Natural killer cell treated with Interleukin-12 subunit alpha and Interleukin-12 subunit beta and Interleukin-15 and Interleukin-18, amount 100 ng/mL, for 72 hours (primary cell): ENCODE data around the gene CEP290. TPM values are rescaled to one million over a fixed set of nuclear protein-coding genes. Genes with fewer than 3 reads are reported as not detected.
"Not testable (repeated sequence)": the region's sequence is repeated elsewhere in the genome, so short reads cannot be mapped to it uniquely, and the experiment has no call there.

Experiments used
- ATAC-seq, 2 donors: fragments of 150-1000 bp; cut with Tn5 transposase in 1 of 2; sonication (Bioruptor Pico), chemical (Tn5 transposase) in 1 of 2; 2 replicates each; pipeline ENCODE4 v1.10.0; 2021
- DNase-seq: peaks from one replicate; pipeline ENCODE4 v3.0.0; 2022; ENCODE audit warnings: low spot score
- H3K27ac Mint-ChIP-seq, 2 donors: 1 replicate in 1 of 2; 2 replicates in 1 of 2; pipeline ENCODE4 v1.8.0; 2022; ENCODE audit warnings: mixed read lengths in 2 of 2, mild to moderate bottlenecking in 1 of 2, moderate library complexity in 1 of 2
- H3K27me3 Mint-ChIP-seq, 2 donors: 1 replicate in 1 of 2; 2 replicates in 1 of 2; pipeline ENCODE4 v1.8.0; 2022; ENCODE audit warnings: mixed read lengths in 2 of 2
- H3K36me3 Mint-ChIP-seq: one replicate; pipeline ENCODE4 v1.8.0; 2022; ENCODE audit warnings: mixed read lengths
- H3K4me1 Mint-ChIP-seq, 2 donors: 1 replicate in 1 of 2; 2 replicates in 1 of 2; pipeline ENCODE4 v1.8.0; 2022; ENCODE audit warnings: low read depth in 2 of 2, mixed read lengths in 2 of 2, mild to moderate bottlenecking in 1 of 2
- H3K4me3 Mint-ChIP-seq: one replicate; pipeline ENCODE4 v1.8.0; 2022; ENCODE audit warnings: mixed read lengths
- H3K9me3 Mint-ChIP-seq: 2 replicates; pipeline ENCODE4 v1.8.0; 2022; ENCODE audit warnings: mixed read lengths
- total RNA-seq, 2 donors: library from RNA; stranded (reverse); gene quantifications; one replicate each; pipeline ENCODE4 v1.2.3, GENCODE V29; 2022

CEP290 gene
- total RNA-seq, 2 donors from 2014 or later, result 12.6 to 22.2 TPM

- DNase-seq (no peak), ATAC-seq (no peak)
- no peak overlapping the region for H3K4me3 Mint-ChIP-seq
- peaks cover 6% of the 10 kb centered on the region in 2 donors for H3K4me1 Mint-ChIP-seq
- no peak overlapping the region for H3K27ac Mint-ChIP-seq
- no peaks in the 10 kb centered on the region for H3K27me3 Mint-ChIP-seq
- peaks cover 16% of the 10 kb centered on the region for H3K36me3 Mint-ChIP-seq
- H3K9me3 Mint-ChIP-seq, result no peaks in the 10 kb centered on the region
Observed at GRCh38 chr12:88057994-88058718, 83.7 kb downstream of the CEP290 start.

GRCh38 chr12:88056571-88056970 is 85.3 kb downstream of the CEP290 start:
- Mint-ChIP-seq H3K9me3 (no peaks in the 10 kb centered on the region), H3K36me3 (peaks cover 16% of the 10 kb centered on the region), H3K27ac (no peak overlapping the region), H3K27me3 (no peaks in the 10 kb centered on the region), H3K4me1 (no peaks in the 10 kb centered on the region), H3K4me3 (no peak overlapping the region)
- no peak for ATAC-seq
- DNase-seq, result no peak

- ATAC-seq (peak in 1 of 2 donors; percentile 27), DNase-seq (no peak)
- H3K4me1 Mint-ChIP-seq, result no peaks in the 10 kb centered on the region
Observed at GRCh38 chr12:88052686-88053085, 89.2 kb downstream of the CEP290 start.

GRCh38 chr12:88044035-88044434 is 97.9 kb downstream of the CEP290 start:
- Mint-ChIP-seq H3K4me3 (no peak overlapping the region), H3K27me3 (no peaks in the 10 kb centered on the region), H3K9me3 (no peaks in the 10 kb centered on the region), H3K36me3 (peaks cover 33% of the 10 kb centered on the region), H3K4me1 (peaks cover 0 to 5% of the 10 kb centered on the region in 2 donors), H3K27ac (no peak overlapping the region)
- ATAC-seq, result no peak
- no peak for DNase-seq

More at GRCh38 chr12:88052686-88053085, 89.2 kb downstream of the CEP290 start:
- Mint-ChIP-seq H3K27me3 (no peaks in the 10 kb centered on the region), H3K36me3 (peaks cover 16% of the 10 kb centered on the region), H3K27ac (no peak overlapping the region), H3K9me3 (no peaks in the 10 kb centered on the region), H3K4me3 (no peak overlapping the region)

DNA sequence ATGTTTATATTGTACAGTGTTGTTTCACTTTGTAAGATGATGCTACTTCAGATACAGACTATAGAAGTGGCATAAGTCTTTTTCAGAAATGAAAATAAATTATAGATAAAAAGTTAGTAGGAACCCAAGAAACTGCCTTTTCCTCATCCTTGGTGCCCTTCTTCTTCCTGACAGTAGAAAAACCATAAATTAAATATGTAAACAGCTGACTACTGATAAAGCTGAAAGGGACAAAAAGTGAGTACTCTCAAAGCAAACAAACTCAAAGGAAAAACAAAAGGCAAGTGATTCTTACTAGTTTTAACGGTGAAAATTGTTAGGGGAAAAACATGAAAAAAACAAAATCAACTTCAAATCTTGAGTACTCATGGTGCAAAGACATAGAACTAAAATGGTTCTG is 104.1 kb downstream of the CEP290 start:
- Mint-ChIP-seq H3K36me3 (no peaks in the 10 kb centered on the region), H3K27ac (no peak overlapping the region), H3K27me3 (no peaks in the 10 kb centered on the region), H3K9me3 (no peaks in the 10 kb centered on the region), H3K4me3 (peak overlapping the region; percentile 96), H3K4me1 (peaks cover 20 to 24% of the 10 kb centered on the region in 2 donors)
- ATAC-seq (no peak), DNase-seq (no peak)

- peak overlapping the region; percentile 96 for H3K4me3 Mint-ChIP-seq
- no peaks in the 10 kb centered on the region for H3K27me3 Mint-ChIP-seq
- no peak for ATAC-seq
- H3K36me3 Mint-ChIP-seq, result no peaks in the 10 kb centered on the region
- H3K27ac Mint-ChIP-seq, result peak overlapping the region; percentile 5 to 78
- DNase-seq, result no peak
- H3K9me3 Mint-ChIP-seq, result no peaks in the 10 kb centered on the region
- peaks cover 20 to 24% of the 10 kb centered on the region in 2 donors for H3K4me1 Mint-ChIP-seq
Observed at GRCh38 chr12:88036353-88036965, 105.4 kb downstream of the CEP290 start.

DNA sequence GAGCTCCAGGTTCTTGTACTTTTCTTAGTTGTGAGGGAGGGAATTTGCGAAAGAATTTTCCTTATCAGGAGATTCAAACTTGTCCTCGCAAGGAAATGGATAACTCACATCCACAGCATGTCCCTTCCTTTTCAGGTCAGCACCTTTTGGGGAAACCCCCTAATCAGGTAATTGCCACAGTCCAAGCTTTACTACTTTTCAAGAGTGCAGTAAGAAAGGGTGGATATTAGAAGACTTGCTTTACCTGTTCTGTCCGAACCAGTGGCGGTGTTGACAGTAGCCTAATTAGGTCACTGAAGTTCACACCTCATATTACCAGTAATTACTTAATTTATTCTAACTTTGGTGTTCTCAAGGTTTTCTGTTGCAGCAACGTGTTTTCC is 106.0 kb downstream of the CEP290 start:
- peaks cover 20 to 24% of the 10 kb centered on the region in 2 donors for H3K4me1 Mint-ChIP-seq
- H3K27ac Mint-ChIP-seq, result peak overlapping the region; percentile 78 to 90
- no peaks in the 10 kb centered on the region for H3K36me3 Mint-ChIP-seq
- no peak for DNase-seq
- H3K4me3 Mint-ChIP-seq, result peak overlapping the region; percentile 96
- no peaks in the 10 kb centered on the region for H3K27me3 Mint-ChIP-seq
- no peaks in the 10 kb centered on the region for H3K9me3 Mint-ChIP-seq
- ATAC-seq, result peak in 1 of 2 donors; percentile 1

- Mint-ChIP-seq H3K4me1 (peaks cover 20 to 24% of the 10 kb centered on the region in 2 donors), H3K27ac (peak overlapping the region; percentile 78 to 90), H3K27me3 (no peaks in the 10 kb centered on the region), H3K4me3 (peak overlapping the region; percentile 96), H3K9me3 (no peaks in the 10 kb centered on the region), H3K36me3 (no peaks in the 10 kb centered on the region)
- ATAC-seq (peak; percentile 100), DNase-seq (peak; percentile 89)
Observed at GRCh38 chr12:88035271-88035906, 106.5 kb downstream of the CEP290 start.

DNA sequence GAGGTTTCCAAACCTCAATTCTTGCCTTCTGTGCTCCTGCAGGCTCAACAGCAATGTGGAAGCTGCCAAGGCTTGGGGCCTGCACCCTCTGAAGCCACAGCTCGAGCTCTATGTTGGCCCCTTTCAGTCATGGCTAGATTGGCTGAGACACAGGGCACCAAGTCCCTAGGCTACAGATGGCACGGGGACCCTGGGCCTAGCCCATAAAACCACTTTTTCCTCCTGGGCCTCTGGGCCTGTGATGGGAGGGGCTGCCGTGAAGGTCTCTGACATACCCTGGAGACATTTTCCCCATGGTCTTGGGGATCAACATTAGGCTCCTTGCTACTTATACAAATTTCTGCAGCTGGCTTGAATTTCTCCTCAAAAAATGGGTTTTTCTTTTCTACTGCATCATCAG is 110.7 kb downstream of the CEP290 start:
- DNase-seq, H3K9me3 Mint-ChIP-seq, H3K27me3 Mint-ChIP-seq, H3K36me3 Mint-ChIP-seq, H3K4me1 Mint-ChIP-seq, ATAC-seq, H3K4me3 Mint-ChIP-seq, H3K27ac Mint-ChIP-seq: not testable (repeated sequence)

DNA sequence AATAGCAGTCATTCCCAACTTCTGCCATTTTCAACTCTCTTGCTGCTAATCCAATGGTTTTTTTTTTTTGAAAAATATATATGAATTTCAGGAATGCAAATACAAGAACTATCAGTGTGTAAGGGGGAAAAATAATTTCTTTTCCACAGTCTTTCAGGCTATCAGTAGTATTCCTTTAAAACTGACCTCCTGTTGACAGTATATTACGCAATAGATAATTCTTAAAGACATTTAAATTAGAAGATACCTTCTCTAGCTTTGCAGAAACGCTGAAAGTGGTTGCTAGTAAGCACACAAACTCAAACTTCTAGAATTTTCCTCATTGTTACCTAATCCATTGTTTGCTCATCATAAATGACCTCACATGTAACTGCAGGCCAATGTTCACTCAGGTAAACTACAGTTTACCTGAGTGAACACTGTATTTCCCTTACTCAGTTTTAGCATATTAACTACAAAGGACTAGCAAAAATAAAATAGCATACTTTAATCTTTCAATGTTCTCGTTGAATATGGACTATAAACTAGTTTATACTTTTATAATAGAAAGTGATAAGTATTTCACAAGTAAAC is 112.7 kb downstream of the CEP290 start, which contains the start of gene C12orf50:
Gene C12orf50 (minus strand): TSS at position 309 of the 573 bp plus-strand sequence. CDS start 2,439 bp downstream, outside the sequence.
- no peaks in the 10 kb centered on the region for H3K9me3 Mint-ChIP-seq
- ATAC-seq (no peak), DNase-seq (no peak)
- no peaks in the 10 kb centered on the region for H3K36me3 Mint-ChIP-seq
- H3K27me3 Mint-ChIP-seq, result peaks cover 11 to 13% of the 10 kb centered on the region in 2 donors
- no peak within 1 kb of the TSS for H3K4me3 Mint-ChIP-seq
- H3K4me1 Mint-ChIP-seq, result no peaks in the 10 kb centered on the region
- H3K27ac Mint-ChIP-seq, result no peak within 1 kb of the TSS

GRCh38 chr12:88026196-88026595 is 115.7 kb downstream of the CEP290 start:
- DNase-seq (no peak), ATAC-seq (no peak)
- Mint-ChIP-seq H3K27me3 (peaks cover 11 to 23% of the 10 kb centered on the region in 2 donors), H3K9me3 (peaks cover 4% of the 10 kb centered on the region), H3K4me3 (no peak overlapping the region), H3K4me1 (no peaks in the 10 kb centered on the region), H3K36me3 (no peaks in the 10 kb centered on the region), H3K27ac (no peak overlapping the region)

DNA sequence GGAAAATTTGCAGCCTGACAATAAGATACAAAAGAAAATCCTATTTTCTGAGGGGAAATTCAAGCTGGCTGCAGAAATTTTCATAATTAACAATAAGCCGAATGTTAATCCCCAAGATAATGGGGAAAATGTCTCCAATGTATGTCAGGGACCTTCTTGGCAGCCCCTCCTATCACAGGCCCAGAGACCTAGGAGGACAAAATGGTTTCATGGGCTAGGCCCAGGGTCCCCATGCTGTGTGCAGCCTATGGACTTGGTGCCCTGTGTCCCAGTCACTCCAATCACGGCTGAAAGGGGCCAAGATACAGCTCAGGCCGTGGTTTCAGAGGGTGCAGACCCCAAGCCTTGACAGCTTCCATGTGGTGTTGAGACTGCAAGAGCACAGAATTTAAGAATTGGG is 123.9 kb downstream of the CEP290 start:
- Mint-ChIP-seq H3K27ac (no peak overlapping the region), H3K4me3 (no peak overlapping the region), H3K4me1 (no peaks in the 10 kb centered on the region), H3K36me3 (no peaks in the 10 kb centered on the region), H3K27me3 (peaks cover 13 to 31% of the 10 kb centered on the region in 2 donors), H3K9me3 (peaks cover 6% of the 10 kb centered on the region)
- ATAC-seq (no peak), DNase-seq (no peak)

GRCh38 chr12:88015825-88016224 is 126.1 kb downstream of the CEP290 start:
- peaks cover 10 to 18% of the 10 kb centered on the region in 2 donors for H3K27me3 Mint-ChIP-seq
- ATAC-seq, result no peak
- no peak overlapping the region for H3K27ac Mint-ChIP-seq
- no peak for DNase-seq
- H3K4me1 Mint-ChIP-seq, result no peaks in the 10 kb centered on the region
- no peak overlapping the region for H3K4me3 Mint-ChIP-seq
- H3K9me3 Mint-ChIP-seq, result peaks cover 2% of the 10 kb centered on the region
- H3K36me3 Mint-ChIP-seq, result no peaks in the 10 kb centered on the region

GRCh38 chr12:88011755-88012154 is 130.1 kb downstream of the CEP290 start:
- H3K27me3 Mint-ChIP-seq, result peaks cover 5 to 8% of the 10 kb centered on the region in 2 donors
- H3K4me3 Mint-ChIP-seq, result no peak overlapping the region
- ATAC-seq (no peak), DNase-seq (no peak)
- H3K9me3 Mint-ChIP-seq, result peaks cover 2% of the 10 kb centered on the region
- no peak overlapping the region for H3K27ac Mint-ChIP-seq
- no peaks in the 10 kb centered on the region for H3K36me3 Mint-ChIP-seq
- H3K4me1 Mint-ChIP-seq, result no peaks in the 10 kb centered on the region
